ENCODE data around the gene GALNT2. TPM values are rescaled to one million over a fixed set of nuclear protein-coding genes. Genes with fewer than 3 reads are reported as not detected.

GALNT2 gene
- total and polyA plus RNA-seq, 10 of the 15 experiments (the other 5 are each of a cell fraction or from before 2014, with no cell fraction given), result 0.52 to 27.7 (median 16.3) TPM

GRCh38 chr1:230321741-230322420, 254.8 kb downstream of the GALNT2 start:
- BruUV-seq (replicated peaks), result no TSS peak
- Histone ChIP-seq H3K4me2 (ENCODE audit: control insufficient read depth, insufficient read depth) (no peak overlapping the region), H3K4me1 (ENCODE audit: control insufficient read depth, insufficient read depth, low read length) (no peaks in the 10 kb centered on the region), H3K79me2 (ENCODE audit: control insufficient read depth, insufficient read depth, low read length) (no peaks in the 10 kb centered on the region), H3K4me3 (no peak overlapping the region), H2AFZ (ENCODE audit: control insufficient read depth, low read depth, low read length) (no peak overlapping the region), H3K27ac (ENCODE audit: control insufficient read depth, insufficient read depth) (no peak overlapping the region), H4K20me1 (ENCODE audit: control insufficient read depth, insufficient read depth) (no peaks in the 10 kb centered on the region), H3K9ac (ENCODE audit: control insufficient read depth, insufficient read depth, low read length) (no peak overlapping the region), H3K36me3 (ENCODE audit: control insufficient read depth in 2 of 2, insufficient read depth in 2 of 2, low read length in 1 of 2) (no peaks in the 10 kb centered on the region), H3K27me3 (replicated peaks in 1 of 2; ENCODE audit: control insufficient read depth in 2 of 2, insufficient read depth in 2 of 2, low read length in 1 of 2) (peaks cover 0 to 1% of the 10 kb centered on the region in 2 experiments; a peak in 1 of 4 replicates), H3K9me3 (replicated peaks; ENCODE audit: control insufficient read depth, insufficient read depth, low read length) (no peaks in the 10 kb centered on the region)
- FAIRE-seq (no peak), ATAC-seq (no peak), DNase-seq (ENCODE audit: low read depth, low spot score) (no peak)
- CTCF ChIA-PET, result no interaction called here
- POLR2A ChIA-PET, result no interaction called here
- SMC1A ChIA-PET (ENCODE audit: uncharacterized antibody, unreplicated experiment), result no interaction called here
- intact Hi-C loops (cut with micrococcal nuclease; ENCODE audit: unreplicated experiment) (no loop called here), in situ Hi-C loops (cut with MboI) (no loop called here)
- RAD21 ChIA-PET (ENCODE audit: unreplicated experiment), result no interaction called here
- WGBS (ENCODE audit: insufficient coverage, insufficient replicate concordance, low lambda C conversion rate, missing lambda C conversion rate), result 46% methylated on average over 18 of the region's 18 CpGs
- TF ChIP-seq SMAD5 (IDR thresholded peaks at IDR 0.05; ENCODE audit: low read depth) (no peak), USF2 (IDR thresholded peaks at IDR 0.05; ENCODE audit: borderline replicate concordance, low read depth, low read length) (no peak), ETV6 (conservative IDR thresholded peaks at IDR 0.05 in 1 of 2, IDR thresholded peaks at IDR 0.05 in 1 of 2; ENCODE audit: borderline replicate concordance in 1 of 2, low read depth in 1 of 2) (no peak), TCF12 (IDR thresholded peaks at IDR 0.05; ENCODE audit: low read depth, low read length) (no peak), E2F8 (IDR thresholded peaks at IDR 0.05; ENCODE audit: low read depth, partially characterized antibody) (no peak), CREM (IDR thresholded peaks at IDR 0.05; ENCODE audit: low read depth) (no peak), NR2C1 (IDR thresholded peaks at IDR 0.05) (no peak), PRDM15 (CRISPR knock-in tag; IDR thresholded peaks at IDR 0.05) (no peak), NKRF (conservative IDR thresholded peaks at IDR 0.05) (no peak), POLR2A (IDR thresholded peaks at IDR 0.05; ENCODE audit: low read depth, low read length) (no peak), RAD21 (IDR thresholded peaks at IDR 0.05; ENCODE audit: insufficient read depth, low read depth, low read length) (no peak), CHD2 (IDR thresholded peaks at IDR 0.05; ENCODE audit: borderline replicate concordance, low read depth, low read length) (no peak)
